SK-N-SH (cell line): ENCODE data around the gene OR2C1. TPM values are rescaled to one million over a fixed set of nuclear protein-coding genes. Genes with fewer than 3 reads are reported as not detected.

ENCODE experiments used
- CTCF ChIA-PET: fragments of 300-600, 350-600 bp; formaldehyde crosslinking; extraction: SDS; loops from one replicate; lab custom pipeline; 2021; lab: Yijun Ruan, JAX
- POLR2A ChIA-PET: fragments of 350-600 bp; sonication (Branson Sonifier 250); formaldehyde crosslinking; extraction: SDS; loops from one replicate; lab custom pipeline; 2020; ENCODE audit warnings: antibody characterized with exemption, inconsistent platforms; lab: Yijun Ruan, JAX
- DNase-seq: peaks from one replicate; pipeline ENCODE4 v3.0.0; 2012
- H2AFZ ChIP-seq: fragments of 200-600 bp; sonication (generic); 2 replicates; pipeline ENCODE4 v1.8.1; 2016; ENCODE audit warnings: antibody characterized with exemption, mild to moderate bottlenecking, low read depth
- H3F3A ChIP-seq: fragments of 200-600 bp; sonication (generic); replicated peaks from 2 replicates; pipeline ENCODE3; 2016; ENCODE audit warnings: antibody characterized with exemption, mild to moderate bottlenecking; ENCODE audit not compliant: insufficient read depth
- H3K27ac ChIP-seq, 2 experiments: fragments of 200-500 bp in 1 of 2; fragments of 200-600 bp in 1 of 2; sonication (Bioruptor generic) in 1 of 2; sonication (generic), shearing (Covaris generic) in 1 of 2; 2 replicates each; pipeline versions ENCODE4 v1.5.1 to v1.6.1; 2014 to 2016; ENCODE audit warnings: low read depth in 2 of 2, inconsistent platforms in 1 of 2, low read length in 1 of 2, mild to moderate bottlenecking in 1 of 2, mixed read lengths in 1 of 2
- H3K27me3 ChIP-seq: fragments of 200-600 bp; sonication (generic), shearing (Covaris generic); 2 replicates; pipeline ENCODE4 v1.6.1; 2016; ENCODE audit warnings: mixed run types; ENCODE audit not compliant: insufficient read depth
- H3K36me3 ChIP-seq, 2 experiments: fragments of 200-500 bp in 1 of 2; fragments of 200-600 bp in 1 of 2; sonication (Bioruptor generic) in 1 of 2; sonication (generic) in 1 of 2; replicated peaks in 1 of 2; 2 replicates each; pipeline versions ENCODE3 to v1.5.1; 2014 to 2016; ENCODE audit warnings: low read length in 1 of 2, mild to moderate bottlenecking in 1 of 2; ENCODE audit not compliant: insufficient read depth in 2 of 2, control insufficient read depth in 1 of 2
- H3K4me1 ChIP-seq, 2 experiments: fragments of 200-500 bp in 1 of 2; fragments of 200-600 bp in 1 of 2; sonication (Bioruptor generic) in 1 of 2; sonication (generic), shearing (Covaris generic) in 1 of 2; 2 replicates each; pipeline versions ENCODE4 v1.5.1 to v1.6.1; 2014 to 2016; ENCODE audit warnings: low read depth in 1 of 2, low read length in 1 of 2, mixed run types in 1 of 2; ENCODE audit not compliant: insufficient read depth in 2 of 2, control insufficient read depth in 1 of 2
- H3K4me2 ChIP-seq: fragments of 200-600 bp; sonication (generic), shearing (Covaris generic); 2 replicates; pipeline ENCODE4 v1.6.1; 2017; ENCODE audit warnings: mixed run types
- H3K4me3 ChIP-seq, 2 experiments: fragments of 200-500 bp in 1 of 2; fragments of 200-600 bp in 1 of 2; sonication (Bioruptor generic) in 1 of 2; sonication (generic), shearing (Covaris generic) in 1 of 2; 2 replicates each; pipeline versions ENCODE4 v1.5.1 to v1.8.1; 2014 to 2016; ENCODE audit warnings: low read depth in 2 of 2, inconsistent platforms in 1 of 2, low read length in 1 of 2, mild to moderate bottlenecking in 1 of 2, mixed read lengths in 1 of 2, moderate library complexity in 1 of 2
- H3K79me2 ChIP-seq: fragments of 200-600 bp; sonication (generic); 2 replicates; pipeline ENCODE4 v1.8.1; 2017; ENCODE audit warnings: mild to moderate bottlenecking; ENCODE audit not compliant: insufficient read depth
- H3K9ac ChIP-seq: fragments of 200-600 bp; sonication (generic); 2 replicates; pipeline ENCODE4 v1.6.1; 2017; ENCODE audit warnings: mixed run types
- H3K9me2 ChIP-seq: fragments of 200-600 bp; sonication (generic); 2 replicates; pipeline ENCODE4 v1.6.1; 2017; ENCODE audit warnings: mixed run types
- H3K9me3 ChIP-seq: fragments of 200-600 bp; sonication (generic); 2 replicates; pipeline ENCODE4 v1.6.1; 2017; ENCODE audit warnings: mixed run types, mild to moderate bottlenecking, moderate library complexity
- H4K20me1 ChIP-seq: fragments of 200-600 bp; sonication (generic); 2 replicates; pipeline ENCODE4 v1.6.1; 2017; ENCODE audit warnings: mild to moderate bottlenecking, mixed run types; ENCODE audit not compliant: insufficient read depth
- ELF1 ChIP-seq: IDR thresholded peaks from 2 replicates; pipeline ENCODE4 v1.4.0; 2012
- FOSL2 ChIP-seq: IDR thresholded peaks from 2 replicates; pipeline ENCODE4 v1.4.0; 2012; ENCODE audit warnings: low read depth, mild to moderate bottlenecking, moderate library complexity, borderline replicate concordance
- GABPA ChIP-seq: IDR thresholded peaks from 2 replicates; pipeline ENCODE4 v1.4.0; 2012; ENCODE audit warnings: low read depth, mild to moderate bottlenecking
- IRF3 ChIP-seq: fragments of 150-350 bp; IDR thresholded peaks from 2 replicates; pipeline ENCODE4 v1.6.1; 2016; ENCODE audit warnings: mild to moderate bottlenecking, low read depth, low read length
- JUND ChIP-seq: IDR thresholded peaks from 2 replicates; pipeline ENCODE4 v1.4.0; 2012
- MAX ChIP-seq: IDR thresholded peaks from 2 replicates; pipeline ENCODE4 v1.4.0; 2012; ENCODE audit warnings: low read depth
- MEF2A ChIP-seq: IDR thresholded peaks from 2 replicates; pipeline ENCODE4 v1.4.0; 2012; ENCODE audit warnings: low read depth, borderline replicate concordance
- MXI1 ChIP-seq: IDR thresholded peaks from 2 replicates; pipeline ENCODE4 v1.6.1; 2012; ENCODE audit warnings: mild to moderate bottlenecking, low read depth, low read length, improper control_type of control experiment
- POLR2AphosphoS5 ChIP-seq: IDR thresholded peaks from 2 replicates; pipeline ENCODE4 v1.6.1; 2012; ENCODE audit warnings: low read depth, low read length
- RAD21 ChIP-seq: IDR thresholded peaks from 2 replicates; pipeline ENCODE4 v1.6.1; 2012; ENCODE audit warnings: mild to moderate bottlenecking, low read length
- RCOR1 ChIP-seq: fragments of 150-350 bp; IDR thresholded peaks from 2 replicates; pipeline ENCODE4 v1.6.1; 2017; ENCODE audit warnings: antibody characterized with exemption, low read length
- RFX5 ChIP-seq: IDR thresholded peaks from 2 replicates; pipeline ENCODE4 v1.6.1; 2012; ENCODE audit warnings: mild to moderate bottlenecking, improper control_type of control experiment, low read length
- TCF12 ChIP-seq: IDR thresholded peaks from 2 replicates; pipeline ENCODE4 v1.4.0; 2012
- USF1 ChIP-seq: IDR thresholded peaks from 2 replicates; pipeline ENCODE4 v1.4.0; 2012; ENCODE audit warnings: low read depth, borderline replicate concordance
- YY1 ChIP-seq: IDR thresholded peaks from 2 replicates; pipeline ENCODE4 v1.4.0; 2012; ENCODE audit warnings: low read depth, mild to moderate bottlenecking
- WGBS: methylation state at CpG from one replicate; pipeline ENCODE4 v1.1.6; 2017; ENCODE audit warnings: low lambda C conversion rate; 5-methylcytosine and 5-hydroxymethylcytosine counted together
- polyA plus RNA-seq, 3 experiments: library from polyadenylated mRNA; depleted of rRNA; stranded (reverse); fragments of >200 nt; gene quantifications; 2 replicates each; pipeline ENCODE4 v1.2.3, GENCODE V29; 2012
- TF ChIP-seq, protein P1 (sequence below): IDR thresholded peaks from 2 replicates; pipeline ENCODE4 v1.6.1; 2012; ENCODE audit warnings: mild to moderate bottlenecking, low read depth, low read length, moderate library complexity
- TF ChIP-seq, protein P2 (sequence below): fragments of 200-600 bp; sonication (generic); IDR thresholded peaks from 2 replicates; pipeline ENCODE4 v1.6.1; 2017; ENCODE audit warnings: antibody characterized with exemption, mild to moderate bottlenecking, moderate library complexity
- TF ChIP-seq, protein P3 (sequence below): fragments of 150-350 bp; IDR thresholded peaks from 2 replicates; pipeline ENCODE4 v1.6.1; 2017; ENCODE audit warnings: antibody characterized with exemption, low read length, low read depth, borderline replicate concordance

OR2C1 gene
- polyA plus RNA-seq, 1 of the 3 experiments (the other 2 are of a cell fraction), result not detected

DNA sequence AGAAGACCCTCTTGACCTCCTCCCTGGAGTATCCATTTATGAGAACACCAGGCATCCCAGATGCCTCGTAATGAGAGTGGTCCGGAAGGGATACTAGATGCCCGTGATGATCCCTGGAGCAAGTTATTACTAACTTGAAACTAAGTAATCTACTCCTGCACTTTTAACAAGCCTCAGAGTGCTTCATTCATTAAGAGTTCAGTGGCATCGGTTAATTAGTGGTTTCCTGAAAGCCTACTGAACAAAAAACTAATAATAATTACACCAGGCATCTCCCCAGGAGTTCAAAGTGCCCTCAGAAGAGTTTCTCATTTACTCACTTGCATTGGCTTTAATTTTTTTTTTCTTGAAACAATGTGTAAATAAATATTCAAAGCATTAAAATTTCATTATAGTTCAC, 28.2 kb upstream of the OR2C1 start:
- no peaks in the 10 kb centered on the region for H3K36me3 ChIP-seq
- WGBS, result 2% methylated on average over 4 of the region's 4 CpGs
- no peaks in the 10 kb centered on the region for H4K20me1 ChIP-seq
- H3K4me3 ChIP-seq, result no peak overlapping the region
- H3K9ac ChIP-seq, result no peak overlapping the region
- TF ChIP-seq RCOR1 (no peak), JUND (no peak), GABPA (no peak), ELF1 (no peak), MEF2A (no peak), MAX (no peak), MXI1 (no peak), POLR2AphosphoS5 (no peak), TCF12 (no peak), FOSL2 (no peak), IRF3 (no peak), RAD21 (no peak), YY1 (no peak), RFX5 (no peak), USF1 (no peak)
- TF ChIP-seq, protein P1, sequence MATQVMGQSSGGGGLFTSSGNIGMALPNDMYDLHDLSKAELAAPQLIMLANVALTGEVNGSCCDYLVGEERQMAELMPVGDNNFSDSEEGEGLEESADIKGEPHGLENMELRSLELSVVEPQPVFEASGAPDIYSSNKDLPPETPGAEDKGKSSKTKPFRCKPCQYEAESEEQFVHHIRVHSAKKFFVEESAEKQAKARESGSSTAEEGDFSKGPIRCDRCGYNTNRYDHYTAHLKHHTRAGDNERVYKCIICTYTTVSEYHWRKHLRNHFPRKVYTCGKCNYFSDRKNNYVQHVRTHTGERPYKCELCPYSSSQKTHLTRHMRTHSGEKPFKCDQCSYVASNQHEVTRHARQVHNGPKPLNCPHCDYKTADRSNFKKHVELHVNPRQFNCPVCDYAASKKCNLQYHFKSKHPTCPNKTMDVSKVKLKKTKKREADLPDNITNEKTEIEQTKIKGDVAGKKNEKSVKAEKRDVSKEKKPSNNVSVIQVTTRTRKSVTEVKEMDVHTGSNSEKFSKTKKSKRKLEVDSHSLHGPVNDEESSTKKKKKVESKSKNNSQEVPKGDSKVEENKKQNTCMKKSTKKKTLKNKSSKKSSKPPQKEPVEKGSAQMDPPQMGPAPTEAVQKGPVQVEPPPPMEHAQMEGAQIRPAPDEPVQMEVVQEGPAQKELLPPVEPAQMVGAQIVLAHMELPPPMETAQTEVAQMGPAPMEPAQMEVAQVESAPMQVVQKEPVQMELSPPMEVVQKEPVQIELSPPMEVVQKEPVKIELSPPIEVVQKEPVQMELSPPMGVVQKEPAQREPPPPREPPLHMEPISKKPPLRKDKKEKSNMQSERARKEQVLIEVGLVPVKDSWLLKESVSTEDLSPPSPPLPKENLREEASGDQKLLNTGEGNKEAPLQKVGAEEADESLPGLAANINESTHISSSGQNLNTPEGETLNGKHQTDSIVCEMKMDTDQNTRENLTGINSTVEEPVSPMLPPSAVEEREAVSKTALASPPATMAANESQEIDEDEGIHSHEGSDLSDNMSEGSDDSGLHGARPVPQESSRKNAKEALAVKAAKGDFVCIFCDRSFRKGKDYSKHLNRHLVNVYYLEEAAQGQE, result no peak
- TF ChIP-seq, protein P2, sequence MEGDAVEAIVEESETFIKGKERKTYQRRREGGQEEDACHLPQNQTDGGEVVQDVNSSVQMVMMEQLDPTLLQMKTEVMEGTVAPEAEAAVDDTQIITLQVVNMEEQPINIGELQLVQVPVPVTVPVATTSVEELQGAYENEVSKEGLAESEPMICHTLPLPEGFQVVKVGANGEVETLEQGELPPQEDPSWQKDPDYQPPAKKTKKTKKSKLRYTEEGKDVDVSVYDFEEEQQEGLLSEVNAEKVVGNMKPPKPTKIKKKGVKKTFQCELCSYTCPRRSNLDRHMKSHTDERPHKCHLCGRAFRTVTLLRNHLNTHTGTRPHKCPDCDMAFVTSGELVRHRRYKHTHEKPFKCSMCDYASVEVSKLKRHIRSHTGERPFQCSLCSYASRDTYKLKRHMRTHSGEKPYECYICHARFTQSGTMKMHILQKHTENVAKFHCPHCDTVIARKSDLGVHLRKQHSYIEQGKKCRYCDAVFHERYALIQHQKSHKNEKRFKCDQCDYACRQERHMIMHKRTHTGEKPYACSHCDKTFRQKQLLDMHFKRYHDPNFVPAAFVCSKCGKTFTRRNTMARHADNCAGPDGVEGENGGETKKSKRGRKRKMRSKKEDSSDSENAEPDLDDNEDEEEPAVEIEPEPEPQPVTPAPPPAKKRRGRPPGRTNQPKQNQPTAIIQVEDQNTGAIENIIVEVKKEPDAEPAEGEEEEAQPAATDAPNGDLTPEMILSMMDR, result no peak
- TF ChIP-seq, protein P3, sequence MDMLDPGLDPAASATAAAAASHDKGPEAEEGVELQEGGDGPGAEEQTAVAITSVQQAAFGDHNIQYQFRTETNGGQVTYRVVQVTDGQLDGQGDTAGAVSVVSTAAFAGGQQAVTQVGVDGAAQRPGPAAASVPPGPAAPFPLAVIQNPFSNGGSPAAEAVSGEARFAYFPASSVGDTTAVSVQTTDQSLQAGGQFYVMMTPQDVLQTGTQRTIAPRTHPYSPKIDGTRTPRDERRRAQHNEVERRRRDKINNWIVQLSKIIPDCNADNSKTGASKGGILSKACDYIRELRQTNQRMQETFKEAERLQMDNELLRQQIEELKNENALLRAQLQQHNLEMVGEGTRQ, result no peak
- TF ChIP-seq, all 33 proteins: peak for 0
- ChIA-PET POLR2A (no interaction called here), CTCF (no interaction called here)
- no peak overlapping the region for H3K27ac ChIP-seq
- DNase-seq, result no peak
- H3K79me2 ChIP-seq, result no peaks in the 10 kb centered on the region
- no peaks in the 10 kb centered on the region; the same call in 1 of the 2 replicates for H3K27me3 ChIP-seq
- H3F3A ChIP-seq, result no peaks in the 10 kb centered on the region
- no peaks in the 10 kb centered on the region for H3K4me1 ChIP-seq
- H3K9me3 ChIP-seq, result no peaks in the 10 kb centered on the region
- H2AFZ ChIP-seq, result no peak overlapping the region
- no peak overlapping the region for H3K4me2 ChIP-seq
- no peaks in the 10 kb centered on the region for H3K9me2 ChIP-seq
